GM12864 (cell line): ENCODE data around the gene PPWD1.
"Not testable (repeated sequence)": the region's sequence is repeated elsewhere in the genome, so short reads cannot be mapped to it uniquely, and the experiment has no call there.

Experiments used
- DNase-seq: peaks from one replicate; pipeline ENCODE4 v3.0.0-alpha.2; 2011; ENCODE audit warnings: low read depth
- H3K4me3 ChIP-seq: 2 replicates; pipeline ENCODE4 v1.5.1; 2011; ENCODE audit warnings: mild to moderate bottlenecking, low read depth, low read length, control low read depth
- CTCF ChIP-seq: IDR thresholded peaks from 2 replicates; pipeline ENCODE4 v1.5.1; 2011; ENCODE audit warnings: low read depth, mild to moderate bottlenecking, moderate library complexity, low read length, control low read depth, inconsistent platforms; ENCODE audit errors: missing control alignments

PPWD1 gene

GRCh38 chr5:65620021-65620420, 56.9 kb downstream of the PPWD1 start:
- no peak for DNase-seq
- no peak overlapping the region for H3K4me3 ChIP-seq
- no peak for TF ChIP-seq CTCF

GRCh38 chr5:65621961-65622360, 58.9 kb downstream of the PPWD1 start:
- not testable (repeated sequence) for H3K4me3 ChIP-seq, DNase-seq

GRCh38 chr5:65623482-65623881, 60.4 kb downstream of the PPWD1 start:
- no peak for DNase-seq
- H3K4me3 ChIP-seq, result peak overlapping the region; percentile 90
- TF ChIP-seq CTCF, result no peak

GRCh38 chr5:65624025-65624570, 61.0 kb downstream of the PPWD1 start, which contains the start of gene TRIM23:
TSS of gene TRIM23 (minus strand) at chr5:65624333. CDS start at chr5:65624274, 59 bp downstream.
- TF ChIP-seq CTCF, result peak; percentile 20
- DNase-seq, result peak; percentile 80
- peak within 1 kb of the TSS; percentile 90 for H3K4me3 ChIP-seq

- peak within 1 kb of the TSS; percentile 90 for H3K4me3 ChIP-seq
- TF ChIP-seq CTCF, result peak; percentile 30
- peak; percentile 82 for DNase-seq
These were observed 61.8 kb downstream of the PPWD1 start, which contains the start of the genes SHLD3 and TRAPPC13 for GRCh38 chr5:65624571-65625555. TSS of gene SHLD3 (plus strand) at chr5:65625027. CDS start at chr5:65629588, 4,561 bp downstream. TSS of gene TRAPPC13 (plus strand) at chr5:65625027. CDS start at chr5:65625061, 34 bp downstream.

GRCh38 chr5:65625743-65626142, 62.6 kb downstream of the PPWD1 start:
- DNase-seq, result no peak

More at GRCh38 chr5:65625743-65626142, 62.6 kb downstream of the PPWD1 start:
- peak overlapping the region; percentile 90 for H3K4me3 ChIP-seq
- TF ChIP-seq CTCF, result no peak
